A673 (cell line): ENCODE data around the gene MAPRE3. TPM values are rescaled to one million over a fixed set of nuclear protein-coding genes. Genes with fewer than 3 reads are reported as not detected.

Experiments used
- BruUV-seq: library from RNA; stranded (reverse); fragments of 400-500 nt; replicated peaks from 2 replicates; lab custom pipeline; 2021; lab: Mats Ljungman, UMichigan
- CTCF ChIA-PET: fragments of 300-600 bp; sonication (Branson Sonifier 250); formaldehyde crosslinking; loops from one replicate; lab custom pipeline; 2022; ENCODE audit warnings: antibody characterized with exemption; lab: Charles Lee
- POLR2A ChIA-PET: fragments of 300-600 bp; sonication (Branson Sonifier 250); formaldehyde crosslinking; loops from one replicate; lab custom pipeline; 2022; ENCODE audit warnings: antibody characterized with exemption; ENCODE audit not compliant: low non-redundant PET; lab: Charles Lee
- DNase-seq: peaks from one replicate; pipeline ENCODE4 v3.0.0-alpha.2; 2015; ENCODE audit warnings: low spot score
- H3K27ac ChIP-seq: fragments of 200-600 bp; sonication (generic); 2 replicates; pipeline ENCODE4 v1.5.1; 2016; ENCODE audit warnings: mixed run types, low read depth, mild to moderate bottlenecking, mixed read lengths, antibody characterized with exemption, low read length; ENCODE audit not compliant: poor library complexity, severe bottlenecking
- H3K27me3 ChIP-seq: fragments of 200-600 bp; sonication (generic); replicated peaks from 2 replicates; pipeline ENCODE4 v1.6.1; 2017; ENCODE audit warnings: mixed run types, low read depth, mild to moderate bottlenecking, mixed read lengths, antibody characterized with exemption, low read length; ENCODE audit not compliant: insufficient read depth, poor library complexity
- H3K36me3 ChIP-seq: fragments of 200-600 bp; sonication (generic); 2 replicates; pipeline ENCODE4 v1.6.1; 2016; ENCODE audit warnings: mixed run types, mild to moderate bottlenecking, mixed read lengths, antibody characterized with exemption, low read length; ENCODE audit not compliant: insufficient read depth, poor library complexity, severe bottlenecking
- H3K4me1 ChIP-seq: fragments of 200-600 bp; sonication (generic); 2 replicates; pipeline ENCODE4 v1.6.1; 2017; ENCODE audit warnings: mixed run types, mild to moderate bottlenecking, mixed read lengths, antibody characterized with exemption, low read length; ENCODE audit not compliant: insufficient read depth, poor library complexity, severe bottlenecking
- H3K4me3 ChIP-seq: fragments of 200-600 bp; sonication (generic); 2 replicates; pipeline ENCODE4 v1.5.1; 2016; ENCODE audit warnings: low read depth, mixed run types, mild to moderate bottlenecking, mixed read lengths, low read length; ENCODE audit not compliant: poor library complexity, severe bottlenecking
- H3K9me3 ChIP-seq: fragments of 200-600 bp; sonication (generic); 2 replicates; pipeline ENCODE4 v1.6.1; 2016; ENCODE audit warnings: mixed run types, low read depth, mild to moderate bottlenecking, mixed read lengths, antibody characterized with exemption, low read length; ENCODE audit not compliant: poor library complexity, severe bottlenecking
- EZH2 ChIP-seq: fragments of 200-600 bp; sonication (generic); IDR thresholded peaks from 2 replicates; pipeline ENCODE4 v1.6.1; 2017; ENCODE audit warnings: borderline replicate concordance, low read depth, mild to moderate bottlenecking, mixed read lengths, antibody characterized with exemption, low read length; ENCODE audit not compliant: poor library complexity, severe bottlenecking
- intact Hi-C: fragments of 100-400 bp; cut with micrococcal nuclease; formaldehyde crosslinking; loops from one replicate; pipeline ENCODE4 v1.10.0; 2022; ENCODE audit not compliant: unreplicated experiment
- total RNA-seq: library from RNA; stranded (reverse); gene quantifications from 2 replicates; pipeline ENCODE4 v1.2.3, GENCODE V29; 2021
- TF ChIP-seq, protein P1 (sequence below): fragments of 300-800, 200-600 bp; sonication (generic); conservative IDR thresholded peaks from 2 replicates; pipeline ENCODE4 v1.5.1; 2017; ENCODE audit warnings: low read depth, mild to moderate bottlenecking, antibody characterized with exemption, low read length, moderate library complexity, mixed read lengths

MAPRE3 gene
- total RNA-seq, 1 experiment from 2014 or later: 8.4 TPM

GRCh38 chr2:26924731-26925099, 45.7 kb upstream of the MAPRE3 start:
- Histone ChIP-seq H3K27me3 (no peaks in the 10 kb centered on the region), H3K27ac (no peak overlapping the region), H3K4me3 (no peak overlapping the region), H3K4me1 (peaks cover 13% of the 10 kb centered on the region), H3K9me3 (no peaks in the 10 kb centered on the region), H3K36me3 (peaks cover 5% of the 10 kb centered on the region)
- intact Hi-C loops: no loop called here
- CTCF ChIA-PET: no interaction called here
- DNase-seq: no peak
- TF ChIP-seq, protein P1, sequence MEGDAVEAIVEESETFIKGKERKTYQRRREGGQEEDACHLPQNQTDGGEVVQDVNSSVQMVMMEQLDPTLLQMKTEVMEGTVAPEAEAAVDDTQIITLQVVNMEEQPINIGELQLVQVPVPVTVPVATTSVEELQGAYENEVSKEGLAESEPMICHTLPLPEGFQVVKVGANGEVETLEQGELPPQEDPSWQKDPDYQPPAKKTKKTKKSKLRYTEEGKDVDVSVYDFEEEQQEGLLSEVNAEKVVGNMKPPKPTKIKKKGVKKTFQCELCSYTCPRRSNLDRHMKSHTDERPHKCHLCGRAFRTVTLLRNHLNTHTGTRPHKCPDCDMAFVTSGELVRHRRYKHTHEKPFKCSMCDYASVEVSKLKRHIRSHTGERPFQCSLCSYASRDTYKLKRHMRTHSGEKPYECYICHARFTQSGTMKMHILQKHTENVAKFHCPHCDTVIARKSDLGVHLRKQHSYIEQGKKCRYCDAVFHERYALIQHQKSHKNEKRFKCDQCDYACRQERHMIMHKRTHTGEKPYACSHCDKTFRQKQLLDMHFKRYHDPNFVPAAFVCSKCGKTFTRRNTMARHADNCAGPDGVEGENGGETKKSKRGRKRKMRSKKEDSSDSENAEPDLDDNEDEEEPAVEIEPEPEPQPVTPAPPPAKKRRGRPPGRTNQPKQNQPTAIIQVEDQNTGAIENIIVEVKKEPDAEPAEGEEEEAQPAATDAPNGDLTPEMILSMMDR: no peak
- no peak for TF ChIP-seq EZH2
- POLR2A ChIA-PET: no interaction called here
- no TSS peak for BruUV-seq

GRCh38 chr2:26925100-26925791, 45.2 kb upstream of the MAPRE3 start:
- H3K4me3 ChIP-seq: no peak overlapping the region
- peaks cover 13% of the 10 kb centered on the region for H3K4me1 ChIP-seq
- no TSS peak for BruUV-seq
- H3K27ac ChIP-seq: no peak overlapping the region
- no peaks in the 10 kb centered on the region for H3K27me3 ChIP-seq
- intact Hi-C loops: no loop called here
- ChIA-PET POLR2A (no interaction called here), CTCF (interaction anchor here (0.6 kb wide), 1 partner anchor 77 kb away, joined by 6 read pairs; no protein-coding TSS in a partner anchor)
- no peaks in the 10 kb centered on the region for H3K9me3 ChIP-seq
- TF ChIP-seq, protein P1: no peak
- TF ChIP-seq EZH2: no peak
- no peak for DNase-seq
- peaks cover 5% of the 10 kb centered on the region for H3K36me3 ChIP-seq

DNA sequence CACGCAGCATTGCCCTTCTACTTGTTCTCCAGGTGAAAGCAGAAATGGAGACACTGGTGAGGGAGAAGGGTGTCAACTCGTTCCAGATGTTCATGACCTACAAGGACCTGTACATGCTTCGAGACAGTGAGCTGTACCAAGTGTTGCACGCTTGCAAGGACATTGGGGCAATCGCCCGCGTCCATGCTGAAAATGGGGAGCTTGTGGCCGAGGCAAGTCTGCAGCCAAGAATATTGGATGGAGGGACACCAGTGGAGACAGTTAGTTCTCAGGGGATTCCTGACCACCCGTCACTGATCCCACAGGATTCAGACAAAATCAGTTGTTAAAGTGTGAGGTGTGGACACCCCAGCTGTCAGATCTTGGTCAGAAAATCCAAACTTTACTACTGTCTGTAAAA, 43.2 kb upstream of the MAPRE3 start:
- CTCF ChIA-PET: no interaction called here
- intact Hi-C loops: no loop called here
- H3K27me3 ChIP-seq: no peaks in the 10 kb centered on the region

More for the DNA sequence above, 43.2 kb upstream of the MAPRE3 start:
- no peak for DNase-seq
- no peak for TF ChIP-seq EZH2
- TF ChIP-seq, protein P1: no peak
- Histone ChIP-seq H3K27ac (no peak overlapping the region), H3K9me3 (no peaks in the 10 kb centered on the region), H3K4me3 (no peak overlapping the region), H3K36me3 (peaks cover 5% of the 10 kb centered on the region), H3K4me1 (peaks cover 9% of the 10 kb centered on the region)
- POLR2A ChIA-PET: no interaction called here
- no TSS peak for BruUV-seq
